Mesendoderm (in vitro differentiated cells): ENCODE results near the gene MDM2.
"Not testable (repeated sequence)": the region's sequence is repeated elsewhere in the genome, so short reads cannot be mapped to it uniquely, and the experiment has no call there.

Experiments
- DNase-seq: peaks from one replicate; pipeline ENCODE4 v3.0.0; 2013
- H2AK5ac ChIP-seq: 2 replicates; pipeline ENCODE4 v1.6.1; 2013; ENCODE audit warnings: low read length, inconsistent platforms
- H2BK120ac ChIP-seq: 2 replicates; pipeline ENCODE4 v1.6.1; 2013; ENCODE audit warnings: low read depth, mild to moderate bottlenecking, low read length, moderate library complexity, mixed read lengths
- H2BK15ac ChIP-seq: replicated peaks from 2 replicates; pipeline ENCODE4 v1.6.1; 2013; ENCODE audit warnings: low read depth, mild to moderate bottlenecking, moderate library complexity
- H2BK5ac ChIP-seq: 2 replicates; pipeline ENCODE4 v1.6.1; 2013; ENCODE audit warnings: low read length, inconsistent platforms
- H3K18ac ChIP-seq: 2 replicates; pipeline ENCODE4 v1.6.1; 2013; ENCODE audit warnings: mild to moderate bottlenecking, low read length, mixed read lengths
- H3K23ac ChIP-seq: one replicate; pipeline ENCODE4 v1.6.1; 2013; ENCODE audit warnings: low read length
- H3K27ac ChIP-seq: 2 replicates; pipeline ENCODE4 v1.5.1; 2013; ENCODE audit warnings: low read depth, mild to moderate bottlenecking, inconsistent platforms, low read length, moderate library complexity
- H3K27me3 ChIP-seq: 2 replicates; pipeline ENCODE4 v1.6.1; 2013; ENCODE audit warnings: low read length, control low read depth, mild to moderate bottlenecking, inconsistent platforms; ENCODE audit not compliant: insufficient read depth, poor library complexity
- H3K36me3 ChIP-seq: 2 replicates; pipeline ENCODE4 v1.6.1; 2013; ENCODE audit warnings: low read length, inconsistent platforms; ENCODE audit not compliant: control insufficient read depth, insufficient read depth
- H3K4ac ChIP-seq: one replicate; pipeline ENCODE4 v1.6.1; 2013; ENCODE audit warnings: low read depth, mild to moderate bottlenecking, low read length, moderate library complexity
- H3K4me1 ChIP-seq: 2 replicates; pipeline ENCODE4 v1.6.1; 2013; ENCODE audit warnings: low read depth, low read length, inconsistent platforms; ENCODE audit not compliant: control insufficient read depth
- H3K4me2 ChIP-seq: 2 replicates; pipeline ENCODE4 v1.6.1; 2013; ENCODE audit warnings: low read length
- H3K4me3 ChIP-seq: 2 replicates; pipeline ENCODE4 v1.5.1; 2013; ENCODE audit warnings: mild to moderate bottlenecking, low read length
- H3K56ac ChIP-seq: one replicate; pipeline ENCODE4 v1.6.1; 2013; ENCODE audit warnings: low read length
- H3K79me1 ChIP-seq: 2 replicates; pipeline ENCODE4 v1.6.1; 2013; ENCODE audit warnings: low read length, inconsistent platforms
- H3K79me2 ChIP-seq: 2 replicates; pipeline ENCODE4 v1.6.1; 2013; ENCODE audit warnings: mild to moderate bottlenecking, low read length; ENCODE audit not compliant: control insufficient read depth, insufficient read depth
- H3K9ac ChIP-seq: 2 replicates; pipeline ENCODE4 v1.6.1; 2013; ENCODE audit warnings: low read length, inconsistent platforms
- H4K5ac ChIP-seq: one replicate; pipeline ENCODE4 v1.6.1; 2013; ENCODE audit warnings: low read length
- H4K8ac ChIP-seq: one replicate; pipeline ENCODE4 v1.6.1; 2013; ENCODE audit warnings: low read depth, mild to moderate bottlenecking, control low read depth, low read length, moderate library complexity
- WGBS: extraction: QIAGEN DNeasy Blood & Tissue Kit; methylation state at CpG from one replicate; pipeline ENCODE4 v1.1.7; 2013; ENCODE audit warnings: low lambda C conversion rate, missing lambda C conversion rate; ENCODE audit not compliant: insufficient coverage; ENCODE audit errors: extremely low coverage; 5-methylcytosine and 5-hydroxymethylcytosine counted together

MDM2 gene

DNA sequence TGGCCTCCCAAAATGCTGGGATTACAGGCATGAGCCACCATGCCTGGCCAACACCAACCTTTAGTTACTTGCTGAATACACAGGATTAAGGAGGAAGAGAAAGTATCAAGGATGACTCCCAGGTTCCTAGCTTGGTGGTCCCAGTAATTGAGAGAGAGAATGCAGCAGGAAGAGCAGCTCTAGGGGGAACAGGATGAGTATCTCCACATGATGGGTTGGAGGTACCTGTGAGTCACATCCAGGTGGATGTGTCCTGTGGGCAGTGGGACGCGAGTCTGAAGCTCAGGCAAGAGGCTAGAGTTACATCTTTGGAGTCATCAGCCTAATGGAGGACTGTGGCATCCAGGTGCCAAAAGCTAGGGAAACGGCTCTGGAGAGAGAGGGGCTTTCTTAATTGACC lies 47.1 kb downstream of the MDM2 start:
- H3K23ac ChIP-seq: no peak overlapping the region
- H4K5ac ChIP-seq: no peak overlapping the region
- H3K79me1 ChIP-seq: no peaks in the 10 kb centered on the region
- no peaks in the 10 kb centered on the region for H3K27me3 ChIP-seq
- H2BK5ac ChIP-seq: no peak overlapping the region
- H3K36me3 ChIP-seq: no peaks in the 10 kb centered on the region
- WGBS: no CpG with 5 or more reads among the region's 3 CpGs
- H3K18ac ChIP-seq: no peak overlapping the region
- no peak overlapping the region for H2BK15ac ChIP-seq
- H3K27ac ChIP-seq: no peak overlapping the region
- H2BK120ac ChIP-seq: no peak overlapping the region
- no peak overlapping the region for H3K4ac ChIP-seq
- H3K9ac ChIP-seq: no peak overlapping the region
- no peak overlapping the region for H3K4me3 ChIP-seq
- H3K79me2 ChIP-seq: no peaks in the 10 kb centered on the region
- no peak overlapping the region for H4K8ac ChIP-seq
- H3K4me1 ChIP-seq: no peaks in the 10 kb centered on the region
- no peak overlapping the region for H3K4me2 ChIP-seq
- no peak for DNase-seq
- H2AK5ac ChIP-seq: no peak overlapping the region
- no peak overlapping the region for H3K56ac ChIP-seq

DNA sequence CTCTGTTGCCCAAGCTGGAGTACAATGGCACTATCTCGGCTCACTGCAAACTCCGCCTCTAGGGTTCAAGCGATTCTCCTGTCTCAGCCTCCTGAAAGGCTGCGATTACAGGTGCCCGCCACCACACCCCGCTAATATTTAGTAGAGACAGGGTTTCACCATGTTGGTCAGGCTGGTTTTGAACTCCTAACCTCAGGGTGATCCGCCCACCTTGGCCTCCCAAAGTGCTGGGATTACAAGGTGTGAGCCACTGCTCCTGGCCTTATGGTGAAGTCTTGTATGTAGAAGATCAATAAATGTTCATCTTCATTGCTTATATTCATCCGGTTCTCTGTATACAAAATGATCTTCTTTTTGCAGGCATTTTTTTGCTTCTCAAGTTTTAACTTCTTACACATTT lies 47.8 kb downstream of the MDM2 start:
- H2BK5ac ChIP-seq: no peak overlapping the region
- H3K27me3 ChIP-seq: no peaks in the 10 kb centered on the region
- no peak overlapping the region for H3K4me3 ChIP-seq
- H3K4me2 ChIP-seq: no peak overlapping the region
- H2BK120ac ChIP-seq: no peak overlapping the region
- no peak overlapping the region for H2BK15ac ChIP-seq
- no peak for DNase-seq
- H3K79me2 ChIP-seq: no peaks in the 10 kb centered on the region
- no peak overlapping the region for H3K27ac ChIP-seq
- no peaks in the 10 kb centered on the region for H3K4me1 ChIP-seq
- no peak overlapping the region for H3K4ac ChIP-seq
- no peak overlapping the region for H3K18ac ChIP-seq
- no peak overlapping the region for H3K9ac ChIP-seq
- H3K36me3 ChIP-seq: no peaks in the 10 kb centered on the region
- no peak overlapping the region for H3K23ac ChIP-seq
- no peaks in the 10 kb centered on the region for H3K79me1 ChIP-seq
- WGBS: no CpG with 5 or more reads among the region's 8 CpGs
- no peak overlapping the region for H2AK5ac ChIP-seq
- no peak overlapping the region for H4K5ac ChIP-seq
- no peak overlapping the region for H3K56ac ChIP-seq
- no peak overlapping the region for H4K8ac ChIP-seq

DNA sequence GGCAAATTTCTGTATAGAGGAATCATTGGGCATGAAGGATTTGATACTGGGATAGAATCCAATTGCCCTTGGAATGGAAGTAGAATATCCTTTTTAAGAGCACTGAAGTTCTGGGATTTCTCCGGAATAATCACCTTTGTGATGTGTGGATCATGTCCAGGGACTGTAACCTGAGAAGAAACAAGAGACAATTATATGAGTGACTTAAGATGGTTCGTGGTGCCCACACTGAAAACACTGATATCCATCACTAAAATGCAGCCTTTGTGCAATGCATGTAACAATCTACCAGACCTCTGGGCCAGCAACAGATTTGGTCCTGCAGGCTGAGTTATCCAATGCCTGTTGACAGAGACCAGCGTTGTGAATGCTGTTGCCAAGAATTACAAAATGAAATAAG lies 48.5 kb downstream of the MDM2 start:
- Histone ChIP-seq H3K36me3 (no peaks in the 10 kb centered on the region), H3K4ac (no peak overlapping the region), H4K8ac (no peak overlapping the region), H2BK15ac (no peak overlapping the region), H2BK5ac (no peak overlapping the region), H3K27me3 (no peaks in the 10 kb centered on the region), H3K4me3 (no peak overlapping the region), H4K5ac (no peak overlapping the region), H3K4me2 (no peak overlapping the region), H2AK5ac (no peak overlapping the region), H3K18ac (no peak overlapping the region), H3K79me1 (no peaks in the 10 kb centered on the region), H3K23ac (no peak overlapping the region), H3K79me2 (no peaks in the 10 kb centered on the region), H3K27ac (no peak overlapping the region), H2BK120ac (no peak overlapping the region), H3K4me1 (no peaks in the 10 kb centered on the region), H3K56ac (no peak overlapping the region), H3K9ac (no peak overlapping the region)
- no peak for DNase-seq
- no CpG with 5 or more reads among the region's 3 CpGs for WGBS

DNA sequence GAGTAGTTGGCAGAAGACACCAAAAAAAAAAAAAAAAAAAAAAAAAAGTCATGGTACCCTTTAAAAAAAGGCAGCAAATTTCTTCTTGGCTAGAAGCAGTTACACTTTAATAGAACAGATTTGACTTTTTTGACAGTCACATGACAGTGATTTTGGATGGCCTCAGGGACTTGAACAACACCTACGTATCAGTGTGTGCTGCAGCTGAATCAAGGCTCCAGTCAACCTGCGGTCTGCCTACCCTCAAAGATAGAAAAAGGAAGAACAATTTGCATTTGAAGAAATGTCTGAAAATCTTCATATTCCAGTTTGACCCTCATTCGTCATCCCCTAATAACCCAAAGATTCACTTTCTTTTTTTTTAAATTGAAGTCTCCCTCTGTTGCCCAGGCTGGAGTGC lies 53.9 kb downstream of the MDM2 start:
- Histone ChIP-seq H3K4me1 (no peaks in the 10 kb centered on the region), H3K4me3 (no peak overlapping the region), H3K79me1 (no peaks in the 10 kb centered on the region), H3K56ac (no peak overlapping the region), H2BK120ac (no peak overlapping the region), H3K27ac (no peak overlapping the region), H3K4me2 (no peak overlapping the region), H3K27me3 (no peaks in the 10 kb centered on the region), H3K9ac (no peak overlapping the region), H3K79me2 (no peaks in the 10 kb centered on the region), H2AK5ac (no peak overlapping the region), H2BK15ac (no peak overlapping the region), H3K4ac (no peak overlapping the region), H2BK5ac (no peak overlapping the region), H4K8ac (no peak overlapping the region), H3K23ac (no peak overlapping the region), H4K5ac (no peak overlapping the region), H3K18ac (no peak overlapping the region), H3K36me3 (no peaks in the 10 kb centered on the region)
- WGBS: no CpG with 5 or more reads among the region's 3 CpGs
- no peak for DNase-seq

DNA sequence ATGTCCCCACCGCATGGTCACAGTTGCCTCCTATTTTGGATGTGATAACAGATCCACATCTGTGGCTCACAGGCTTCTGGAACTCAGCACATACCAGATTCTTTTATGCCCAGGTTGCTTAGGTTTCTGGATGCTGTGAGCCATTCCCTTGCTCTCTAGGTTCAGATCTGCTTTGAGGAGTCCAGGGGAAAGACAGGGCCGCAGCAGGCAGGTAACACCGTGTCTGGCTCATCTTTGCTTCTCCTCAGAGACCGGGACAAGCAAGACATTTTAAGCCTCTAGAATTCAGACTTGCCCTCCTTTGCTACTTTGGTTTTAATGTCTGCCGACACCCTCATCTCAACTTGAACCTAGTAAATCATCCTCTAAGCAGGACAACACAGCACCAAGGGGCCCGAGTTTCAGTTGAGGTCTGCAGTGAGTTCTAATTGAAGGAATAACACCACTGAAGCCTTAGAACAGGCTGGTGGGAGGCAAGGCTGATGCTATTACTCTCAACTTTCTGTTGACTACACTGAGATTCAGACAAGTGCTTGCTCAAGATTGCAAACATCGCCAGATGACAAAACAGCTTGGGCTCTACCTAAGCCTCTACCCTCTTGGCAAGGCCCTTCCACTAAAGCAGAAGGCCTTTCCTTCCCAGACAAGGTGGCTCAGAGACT lies 55.3 kb downstream of the MDM2 start:
- no peak overlapping the region for H2AK5ac ChIP-seq
- no peak overlapping the region for H4K8ac ChIP-seq
- H2BK15ac ChIP-seq: no peak overlapping the region
- no peak overlapping the region for H3K9ac ChIP-seq
- no CpG with 5 or more reads among the region's 7 CpGs for WGBS
- no peaks in the 10 kb centered on the region for H3K79me1 ChIP-seq
- no peak overlapping the region for H4K5ac ChIP-seq
- H3K4ac ChIP-seq: no peak overlapping the region
- no peak overlapping the region for H3K23ac ChIP-seq
- no peaks in the 10 kb centered on the region for H3K4me1 ChIP-seq
- H3K36me3 ChIP-seq: no peaks in the 10 kb centered on the region
- H3K18ac ChIP-seq: no peak overlapping the region
- H3K79me2 ChIP-seq: no peaks in the 10 kb centered on the region
- H3K4me2 ChIP-seq: no peak overlapping the region
- no peak overlapping the region for H2BK5ac ChIP-seq
- H2BK120ac ChIP-seq: no peak overlapping the region
- H3K27me3 ChIP-seq: no peaks in the 10 kb centered on the region
- no peak overlapping the region for H3K4me3 ChIP-seq
- H3K56ac ChIP-seq: no peak overlapping the region
- H3K27ac ChIP-seq: no peak overlapping the region
- DNase-seq: no peak

DNA sequence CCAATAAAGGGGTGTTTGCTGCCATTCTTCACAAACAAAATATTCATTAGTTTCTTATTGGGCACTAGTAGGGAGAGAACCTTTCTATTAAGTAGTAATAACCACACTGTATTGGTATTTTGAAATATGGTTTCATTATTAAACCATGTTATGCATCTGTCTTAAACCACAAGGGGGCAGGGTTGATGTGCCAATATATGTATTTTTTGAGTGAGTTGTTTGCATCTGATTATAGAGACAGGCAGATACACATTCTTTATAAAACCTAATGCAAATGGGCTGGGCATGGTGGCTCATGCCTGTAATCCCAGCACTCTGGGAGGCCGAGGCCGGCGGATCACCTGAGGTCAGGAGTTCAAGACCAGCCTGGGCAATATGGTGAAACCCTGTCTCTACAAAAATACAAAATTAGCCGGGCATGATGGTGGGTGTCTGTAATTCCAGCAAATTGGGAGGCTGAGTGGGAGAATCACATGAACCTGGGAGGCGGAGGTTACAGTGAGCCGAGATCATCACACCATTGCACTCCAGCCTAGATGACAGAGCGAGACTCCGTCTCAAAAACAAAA lies 56.0 kb downstream of the MDM2 start:
- H3K4ac ChIP-seq, H3K27me3 ChIP-seq, H3K79me1 ChIP-seq, H2AK5ac ChIP-seq, H2BK120ac ChIP-seq, H4K8ac ChIP-seq, H3K36me3 ChIP-seq, H3K23ac ChIP-seq, H2BK15ac ChIP-seq, H3K56ac ChIP-seq, H3K18ac ChIP-seq, H2BK5ac ChIP-seq, H3K9ac ChIP-seq, H3K4me3 ChIP-seq, H3K79me2 ChIP-seq, H4K5ac ChIP-seq, H3K4me1 ChIP-seq, H3K27ac ChIP-seq, H3K4me2 ChIP-seq: not testable (repeated sequence)
- WGBS: no CpG with 5 or more reads among the region's 8 CpGs
- DNase-seq: peak; percentile 38
